HepG2 (cell line): ENCODE measurements around the gene NBR1. TPM values are rescaled to one million over a fixed set of nuclear protein-coding genes. Genes with fewer than 3 reads are reported as not detected.

Experiments
- DNMT3B ChIP-seq: conservative IDR thresholded peaks from 2 replicates; pipeline ENCODE4 v1.6.1; 2016; ENCODE audit warnings: missing biosample characterization, control low read depth
- HNRNPUL1 ChIP-seq: fragments of 200-400 bp; formaldehyde crosslinking; IDR thresholded peaks from 2 replicates; pipeline ENCODE4 v1.6.1; 2017; ENCODE audit warnings: low read depth, mild to moderate bottlenecking, low read length, moderate library complexity
- IRF2 ChIP-seq: IDR thresholded peaks from 2 replicates; pipeline ENCODE4 v1.6.1; 2018; ENCODE audit warnings: missing genetic modification reagents, missing compliant biosample characterization
- NFIB ChIP-seq: sonication (generic); formaldehyde crosslinking; IDR thresholded peaks from 2 replicates; pipeline ENCODE4 v1.9.0; 2021; ENCODE audit warnings: missing genetic modification reagents, mild to moderate bottlenecking, borderline replicate concordance
- PAF1 ChIP-seq: IDR thresholded peaks from 2 replicates; pipeline ENCODE4 v1.6.1; 2016; ENCODE audit warnings: missing genetic modification reagents, missing compliant biosample characterization
- PITX1 ChIP-seq: sonication (generic); formaldehyde crosslinking; IDR thresholded peaks from 2 replicates; pipeline ENCODE4 v1.5.1; 2020; ENCODE audit warnings: mild to moderate bottlenecking, missing genetic modification reagents
- SNAI1 ChIP-seq: sonication (generic); formaldehyde crosslinking; IDR thresholded peaks from 2 replicates; pipeline ENCODE4 v1.5.0; 2020; ENCODE audit warnings: mild to moderate bottlenecking, missing genetic modification reagents, borderline replicate concordance
- SOX5 ChIP-seq: IDR thresholded peaks from 2 replicates; pipeline ENCODE4 v1.6.1; 2016; ENCODE audit warnings: borderline replicate concordance
- SP5 ChIP-seq: IDR thresholded peaks from 2 replicates; pipeline ENCODE4 v1.6.1; 2016; ENCODE audit warnings: low read depth, borderline replicate concordance
- SUZ12 ChIP-seq: fragments of 150-350 bp; IDR thresholded peaks from 2 replicates; pipeline ENCODE4 v1.6.1; 2014; ENCODE audit warnings: low read depth, low read length
- ZBTB1 ChIP-seq: sonication (generic); formaldehyde crosslinking; IDR thresholded peaks from 2 replicates; pipeline ENCODE4 v1.4.0; 2020; ENCODE audit warnings: missing genetic modification reagents, borderline replicate concordance
- ZFP36 ChIP-seq: fragments of 150-350 bp; IDR thresholded peaks from 2 replicates; pipeline ENCODE4 v1.6.1; 2018; ENCODE audit warnings: borderline replicate concordance, low read length, low read depth; ENCODE audit not compliant: partially characterized antibody
- ZFP37 ChIP-seq: sonication (generic); formaldehyde crosslinking; IDR thresholded peaks from 2 replicates; pipeline ENCODE4 v1.4.0; 2020; ENCODE audit warnings: missing genetic modification reagents, borderline replicate concordance
- ZMYM3 ChIP-seq: sonication (generic); formaldehyde crosslinking; IDR thresholded peaks from 2 replicates; pipeline ENCODE4 v1.5.1; 2020; ENCODE audit warnings: mild to moderate bottlenecking, missing genetic modification reagents
- ZNF343 ChIP-seq: sonication (generic); formaldehyde crosslinking; IDR thresholded peaks from 2 replicates; pipeline ENCODE4 v1.4.0; 2020; ENCODE audit warnings: mild to moderate bottlenecking, missing genetic modification reagents
- ZNF354B ChIP-seq: sonication (generic); formaldehyde crosslinking; IDR thresholded peaks from 2 replicates; pipeline ENCODE4 v1.8.0; 2022; ENCODE audit warnings: mild to moderate bottlenecking, missing genetic modification reagents
- ZNF513 ChIP-seq: sonication (generic); formaldehyde crosslinking; conservative IDR thresholded peaks from 2 replicates; pipeline ENCODE4 v1.5.0; 2020; ENCODE audit warnings: missing genetic modification reagents
- ZNF703 ChIP-seq: sonication (generic); formaldehyde crosslinking; IDR thresholded peaks from 2 replicates; pipeline ENCODE4 v1.5.1; 2020; ENCODE audit warnings: missing genetic modification reagents, mild to moderate bottlenecking, moderate library complexity, borderline replicate concordance
- polyA plus RNA-seq, 8 experiments: library from polyadenylated mRNA; depleted of rRNA in 3 of 8; stranded (reverse) in 7 of 8; unstranded in 1 of 8; fragments of >200 nt; fragmentation: Illumina TruSeq in 4 of 8; extraction: Trizol in 4 of 8; gene quantifications; 2 replicates each; pipeline versions ENCODE4 v1.2.1 to v1.2.3, GENCODE V29; 2011 to 2016; ENCODE audit warnings: low read depth in 4 of 8, missing spikeins in 1 of 8, mixed read lengths in 1 of 8; ENCODE audit not compliant: insufficient read depth in 1 of 8
- total RNA-seq, 5 experiments: library from RNA; depleted of rRNA; stranded (reverse); fragments of >200 nt; fragmentation: Illumina TruSeq; extraction: Trizol; gene quantifications; 2 replicates each; pipeline ENCODE4 v1.2.3, GENCODE V29; 2016; ENCODE audit warnings: low read depth in 1 of 5
- TF ChIP-seq, protein P1 (sequence below): sonication (generic); formaldehyde crosslinking; IDR thresholded peaks from 2 replicates; pipeline ENCODE4 v1.9.0; 2021; ENCODE audit warnings: missing genetic modification reagents, borderline replicate concordance
- TF ChIP-seq, protein P2 (sequence below): fragments of 450-650 bp; IDR thresholded peaks from 2 replicates; pipeline ENCODE4 v1.6.1; 2016
- TF ChIP-seq, protein P3 (sequence below): sonication (generic); formaldehyde crosslinking; IDR thresholded peaks from 2 replicates; pipeline ENCODE4 v1.9.0; 2022; ENCODE audit warnings: low read depth, missing genetic modification reagents
- TF ChIP-seq, protein P4 (sequence below): IDR thresholded peaks from 2 replicates; pipeline ENCODE4 v1.6.1; 2016; ENCODE audit warnings: low read depth, borderline replicate concordance

The NBR1 gene
- total and polyA plus RNA-seq, 2 of the 13 experiments (the other 11 are each of a cell fraction or from before 2014, with no cell fraction given), result 51.7 to 121 TPM

DNA sequence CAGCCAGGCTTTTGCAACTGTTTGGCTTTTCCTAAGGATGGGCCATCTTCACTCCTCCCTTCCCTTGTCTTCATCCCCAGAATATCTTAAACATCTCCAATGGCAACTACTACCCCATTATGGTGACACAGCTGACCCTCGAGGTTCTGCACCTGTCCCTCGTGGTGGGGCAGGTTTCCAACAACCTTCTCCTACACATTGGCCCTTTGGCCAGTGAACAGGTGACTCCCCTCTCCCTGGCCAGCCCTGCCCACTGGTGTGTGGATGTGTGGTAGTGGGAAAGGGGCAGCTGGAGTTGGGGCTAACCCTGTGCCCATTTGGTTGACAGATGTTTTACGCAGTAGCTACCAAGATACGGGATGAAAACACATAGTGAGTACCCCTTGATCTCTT, 45.4 kb downstream of the NBR1 start (continued):
- TF ChIP-seq, protein P1, sequence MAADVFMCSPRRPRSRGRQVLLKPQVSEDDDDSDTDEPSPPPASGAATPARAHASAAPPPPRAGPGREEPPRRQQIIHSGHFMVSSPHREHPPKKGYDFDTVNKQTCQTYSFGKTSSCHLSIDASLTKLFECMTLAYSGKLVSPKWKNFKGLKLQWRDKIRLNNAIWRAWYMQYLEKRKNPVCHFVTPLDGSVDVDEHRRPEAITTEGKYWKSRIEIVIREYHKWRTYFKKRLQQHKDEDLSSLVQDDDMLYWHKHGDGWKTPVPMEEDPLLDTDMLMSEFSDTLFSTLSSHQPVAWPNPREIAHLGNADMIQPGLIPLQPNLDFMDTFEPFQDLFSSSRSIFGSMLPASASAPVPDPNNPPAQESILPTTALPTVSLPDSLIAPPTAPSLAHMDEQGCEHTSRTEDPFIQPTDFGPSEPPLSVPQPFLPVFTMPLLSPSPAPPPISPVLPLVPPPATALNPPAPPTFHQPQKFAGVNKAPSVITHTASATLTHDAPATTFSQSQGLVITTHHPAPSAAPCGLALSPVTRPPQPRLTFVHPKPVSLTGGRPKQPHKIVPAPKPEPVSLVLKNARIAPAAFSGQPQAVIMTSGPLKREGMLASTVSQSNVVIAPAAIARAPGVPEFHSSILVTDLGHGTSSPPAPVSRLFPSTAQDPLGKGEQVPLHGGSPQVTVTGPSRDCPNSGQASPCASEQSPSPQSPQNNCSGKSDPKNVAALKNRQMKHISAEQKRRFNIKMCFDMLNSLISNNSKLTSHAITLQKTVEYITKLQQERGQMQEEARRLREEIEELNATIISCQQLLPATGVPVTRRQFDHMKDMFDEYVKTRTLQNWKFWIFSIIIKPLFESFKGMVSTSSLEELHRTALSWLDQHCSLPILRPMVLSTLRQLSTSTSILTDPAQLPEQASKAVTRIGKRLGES, result no peak
- TF ChIP-seq ZNF703 (CRISPR knock-in tag), result no peak
- no peak for TF ChIP-seq NFIB
- TF ChIP-seq ZFP36, result no peak
- TF ChIP-seq SUZ12, result no peak
- TF ChIP-seq SOX5 (CRISPR knock-in tag), result no peak
- no peak for TF ChIP-seq HNRNPUL1
- TF ChIP-seq, protein P2, sequence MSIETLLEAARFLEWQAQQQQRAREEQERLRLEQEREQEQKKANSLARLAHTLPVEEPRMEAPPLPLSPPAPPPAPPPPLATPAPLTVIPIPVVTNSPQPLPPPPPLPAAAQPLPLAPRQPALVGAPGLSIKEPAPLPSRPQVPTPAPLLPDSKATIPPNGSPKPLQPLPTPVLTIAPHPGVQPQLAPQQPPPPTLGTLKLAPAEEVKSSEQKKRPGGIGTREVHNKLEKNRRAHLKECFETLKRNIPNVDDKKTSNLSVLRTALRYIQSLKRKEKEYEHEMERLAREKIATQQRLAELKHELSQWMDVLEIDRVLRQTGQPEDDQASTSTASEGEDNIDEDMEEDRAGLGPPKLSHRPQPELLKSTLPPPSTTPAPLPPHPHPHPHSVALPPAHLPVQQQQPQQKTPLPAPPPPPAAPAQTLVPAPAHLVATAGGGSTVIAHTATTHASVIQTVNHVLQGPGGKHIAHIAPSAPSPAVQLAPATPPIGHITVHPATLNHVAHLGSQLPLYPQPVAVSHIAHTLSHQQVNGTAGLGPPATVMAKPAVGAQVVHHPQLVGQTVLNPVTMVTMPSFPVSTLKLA, result no peak
- 0 out of 2 replicates have a peak, but pooled peaks have one; percentile 70 for TF ChIP-seq PAF1 (CRISPR knock-in tag)
- TF ChIP-seq PITX1 (CRISPR knock-in tag), result no peak
- TF ChIP-seq SNAI1, result no peak
- no peak for TF ChIP-seq ZFP37 (CRISPR knock-in tag)
- TF ChIP-seq, protein P3, sequence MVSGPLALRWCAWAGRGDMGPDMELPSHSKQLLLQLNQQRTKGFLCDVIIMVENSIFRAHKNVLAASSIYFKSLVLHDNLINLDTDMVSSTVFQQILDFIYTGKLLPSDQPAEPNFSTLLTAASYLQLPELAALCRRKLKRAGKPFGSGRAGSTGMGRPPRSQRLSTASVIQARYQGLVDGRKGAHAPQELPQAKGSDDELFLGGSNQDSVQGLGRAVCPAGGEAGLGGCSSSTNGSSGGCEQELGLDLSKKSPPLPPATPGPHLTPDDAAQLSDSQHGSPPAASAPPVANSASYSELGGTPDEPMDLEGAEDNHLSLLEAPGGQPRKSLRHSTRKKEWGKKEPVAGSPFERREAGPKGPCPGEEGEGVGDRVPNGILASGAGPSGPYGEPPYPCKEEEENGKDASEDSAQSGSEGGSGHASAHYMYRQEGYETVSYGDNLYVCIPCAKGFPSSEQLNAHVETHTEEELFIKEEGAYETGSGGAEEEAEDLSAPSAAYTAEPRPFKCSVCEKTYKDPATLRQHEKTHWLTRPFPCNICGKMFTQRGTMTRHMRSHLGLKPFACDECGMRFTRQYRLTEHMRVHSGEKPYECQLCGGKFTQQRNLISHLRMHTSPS (CRISPR knock-in tag), result no peak
- no peak; the same call in 1 of the 2 replicates for TF ChIP-seq ZNF513
- TF ChIP-seq, protein P4, sequence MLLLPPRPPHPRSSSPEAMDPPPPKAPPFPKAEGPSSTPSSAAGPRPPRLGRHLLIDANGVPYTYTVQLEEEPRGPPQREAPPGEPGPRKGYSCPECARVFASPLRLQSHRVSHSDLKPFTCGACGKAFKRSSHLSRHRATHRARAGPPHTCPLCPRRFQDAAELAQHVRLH (CRISPR knock-in tag), result no peak
- no peak for TF ChIP-seq ZNF343
- no peak for TF ChIP-seq SP5 (CRISPR knock-in tag)
- no peak for TF ChIP-seq ZNF354B (CRISPR knock-in tag)
- no peak for TF ChIP-seq ZMYM3 (CRISPR knock-in tag)
- no peak for TF ChIP-seq DNMT3B (CRISPR knock-in tag)
- TF ChIP-seq IRF2 (CRISPR knock-in tag), result no peak
- no peak for TF ChIP-seq ZBTB1 (CRISPR knock-in tag)
